Sigmoid colon (tissue), 7 donors: Measurements from ENCODE around the gene MAPT. TPM values are rescaled to one million over a fixed set of nuclear protein-coding genes. Genes with fewer than 3 reads are reported as not detected.
"Not testable (repeated sequence)": the region's sequence is repeated elsewhere in the genome, so short reads cannot be mapped to it uniquely, and the experiment has no call there.

ENCODE experiments used
- DNase-seq: peaks from one replicate; pipeline ENCODE4 v3.0.0-alpha.2; 2019
- H3K27ac ChIP-seq, 4 donors: fragments of 200-600 bp; sonication (generic); one replicate each; pipeline ENCODE4 v1.5.1; 2016 to 2019; ENCODE audit warnings: mild to moderate bottlenecking in 1 of 4
- H3K27me3 ChIP-seq, 3 donors: fragments of 200-600 bp; sonication (generic); one replicate each; pipeline ENCODE4 v1.5.1; 2019; ENCODE audit warnings: mild to moderate bottlenecking in 1 of 3
- H3K36me3 ChIP-seq, 4 donors: fragments of 200-600 bp; sonication (generic); one replicate each; pipeline ENCODE4 v1.5.1; 2016 to 2019
- H3K4me1 ChIP-seq, 4 donors: fragments of 200-600 bp; sonication (generic); one replicate each; pipeline ENCODE4 v1.5.1; 2017 to 2019
- H3K4me3 ChIP-seq, 4 donors: fragments of 200-600 bp; sonication (generic); one replicate each; pipeline ENCODE4 v1.5.1; 2017 to 2019; ENCODE audit warnings: mild to moderate bottlenecking in 2 of 4, moderate library complexity in 1 of 4
- H3K9me3 ChIP-seq, 4 donors: fragments of 200-600 bp in 3 of 4; sonication (generic) in 3 of 4; one replicate each; pipeline versions ENCODE4 v1.5.1 to v1.6.1; 2013 to 2019
- EP300 ChIP-seq, 4 donors: sonication (generic); formaldehyde crosslinking; IDR thresholded peaks; one replicate each; pipeline ENCODE4 v1.6.1; 2017; ENCODE audit warnings: antibody characterized with exemption in 4 of 4
- POLR2A ChIP-seq, 2 donors: fragments of 450-650 bp; IDR thresholded peaks; one replicate each; pipeline ENCODE4 v1.6.1; 2016; ENCODE audit warnings: antibody characterized with exemption in 2 of 2, mild to moderate bottlenecking in 2 of 2, moderate library complexity in 2 of 2
- POLR2AphosphoS5 ChIP-seq, 4 donors: sonication (generic); formaldehyde crosslinking; IDR thresholded peaks; one replicate each; pipeline ENCODE4 v1.6.1; 2017; ENCODE audit warnings: antibody characterized with exemption in 4 of 4
- WGBS, 2 donors: extraction: QIAGEN DNeasy Blood & Tissue Kit; methylation state at CpG; one replicate each; pipeline ENCODE4 v1.1.7; 2013; 5-methylcytosine and 5-hydroxymethylcytosine counted together
- intact Hi-C: fragments of 100-400 bp; cut with DNase I; formaldehyde crosslinking; loops from one replicate; pipeline ENCODE4 v1.15.1; 2023
- polyA plus RNA-seq, 3 donors: library from polyadenylated mRNA; stranded (reverse); fragments of 200-250 nt; gene quantifications; one replicate each; pipeline ENCODE4 v1.2.3, GENCODE V29; 2013
- total RNA-seq, 4 donors: library from RNA; depleted of rRNA; stranded (reverse); fragments of >200 nt; gene quantifications; one replicate each; pipeline ENCODE4 v1.1.0, GENCODE V29; 2016
- TF ChIP-seq, protein P1 (sequence below), 4 experiments: fragments of 450-650 bp in 3 of 4; fragments of 200-600 bp in 1 of 4; IDR thresholded peaks; one replicate each; pipeline ENCODE4 v1.5.1; 2016 to 2019; ENCODE audit warnings: antibody characterized with exemption in 4 of 4, mild to moderate bottlenecking in 3 of 4, moderate library complexity in 2 of 4
- donor health status: healthy with polysubstance abuse.
- donor health status: Bipolar disorder and iron deficiency.
- donor health status: healthy.

MAPT gene
- total and polyA plus RNA-seq, 7 donors: 0.60 to 20.5 (median 10.9) TPM; not detected in 1

- TF ChIP-seq POLR2A (IDR thresholded peaks at IDR 0.05) (no peak), EP300 (IDR thresholded peaks at IDR 0.05) (no peak), POLR2AphosphoS5 (IDR thresholded peaks at IDR 0.05) (no peak)
- TF ChIP-seq, protein P1, sequence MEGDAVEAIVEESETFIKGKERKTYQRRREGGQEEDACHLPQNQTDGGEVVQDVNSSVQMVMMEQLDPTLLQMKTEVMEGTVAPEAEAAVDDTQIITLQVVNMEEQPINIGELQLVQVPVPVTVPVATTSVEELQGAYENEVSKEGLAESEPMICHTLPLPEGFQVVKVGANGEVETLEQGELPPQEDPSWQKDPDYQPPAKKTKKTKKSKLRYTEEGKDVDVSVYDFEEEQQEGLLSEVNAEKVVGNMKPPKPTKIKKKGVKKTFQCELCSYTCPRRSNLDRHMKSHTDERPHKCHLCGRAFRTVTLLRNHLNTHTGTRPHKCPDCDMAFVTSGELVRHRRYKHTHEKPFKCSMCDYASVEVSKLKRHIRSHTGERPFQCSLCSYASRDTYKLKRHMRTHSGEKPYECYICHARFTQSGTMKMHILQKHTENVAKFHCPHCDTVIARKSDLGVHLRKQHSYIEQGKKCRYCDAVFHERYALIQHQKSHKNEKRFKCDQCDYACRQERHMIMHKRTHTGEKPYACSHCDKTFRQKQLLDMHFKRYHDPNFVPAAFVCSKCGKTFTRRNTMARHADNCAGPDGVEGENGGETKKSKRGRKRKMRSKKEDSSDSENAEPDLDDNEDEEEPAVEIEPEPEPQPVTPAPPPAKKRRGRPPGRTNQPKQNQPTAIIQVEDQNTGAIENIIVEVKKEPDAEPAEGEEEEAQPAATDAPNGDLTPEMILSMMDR (IDR thresholded peaks at IDR 0.05): no peak
- Histone ChIP-seq H3K4me3 (no peak overlapping the region), H3K27ac (no peak overlapping the region), H3K4me1 (no peaks in the 10 kb centered on the region), H3K27me3 (no peaks in the 10 kb centered on the region), H3K9me3 (peaks cover 0 to 3% (median 0%) of the 10 kb centered on the region in 4 donors), H3K36me3 (no peaks in the 10 kb centered on the region)
- no peak for DNase-seq
- intact Hi-C loops: no loop called here
- 82 to 87% methylated on average over 3 of the region's 3 CpGs for WGBS, 2 donors
Observed at GRCh38 chr17:45910667-45911066, 16.3 kb downstream of the MAPT start.

DNA sequence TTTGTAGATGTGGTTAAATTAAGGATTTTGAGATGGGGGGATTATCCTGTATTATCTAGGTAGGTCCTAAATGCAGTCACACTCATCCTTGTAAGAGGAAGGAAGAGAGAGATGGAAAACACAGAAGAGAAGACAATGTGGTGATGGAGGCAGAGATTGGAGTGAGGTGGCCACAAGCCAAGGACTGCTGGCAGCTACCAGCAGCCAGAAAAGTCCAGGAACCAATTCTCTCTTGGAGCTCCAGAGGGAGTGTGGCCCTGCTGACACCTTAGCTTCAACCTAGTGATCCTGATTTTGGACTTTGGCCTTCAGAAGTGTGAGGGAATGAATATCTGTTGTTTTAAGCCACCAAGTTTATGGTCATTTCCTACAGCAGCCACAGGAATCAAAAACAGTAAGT lies 18.0 kb downstream of the MAPT start:
- Histone ChIP-seq H3K9me3 (peaks cover 0 to 3% (median 0%) of the 10 kb centered on the region in 4 donors), H3K4me3 (no peak overlapping the region), H3K4me1 (no peaks in the 10 kb centered on the region), H3K27me3 (no peaks in the 10 kb centered on the region), H3K27ac (no peak overlapping the region), H3K36me3 (no peaks in the 10 kb centered on the region)
- intact Hi-C loops: no loop called here
- no peak for DNase-seq
- TF ChIP-seq EP300 (IDR thresholded peaks at IDR 0.05) (no peak), POLR2A (IDR thresholded peaks at IDR 0.05) (no peak), POLR2AphosphoS5 (IDR thresholded peaks at IDR 0.05) (no peak)
- TF ChIP-seq, protein P1 (IDR thresholded peaks at IDR 0.05): no peak

DNA sequence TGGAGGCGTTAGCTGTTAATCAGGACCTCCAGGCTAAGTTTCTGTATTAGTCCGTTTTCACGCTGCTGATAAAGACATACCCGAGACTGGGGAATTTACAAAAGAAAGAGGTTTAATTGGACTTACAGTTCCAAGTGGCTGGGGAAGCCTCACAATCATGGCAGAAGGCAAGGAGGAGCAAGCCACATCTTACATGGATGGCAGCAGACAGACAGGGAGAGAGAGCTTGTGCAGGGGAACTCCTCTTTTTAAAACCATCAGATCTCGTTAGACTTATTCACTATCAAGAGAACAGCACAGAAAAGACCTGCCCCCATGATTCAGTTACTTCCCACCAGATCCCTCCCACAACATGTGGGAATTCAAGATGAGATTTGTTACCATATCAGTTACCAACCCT lies 18.7 kb downstream of the MAPT start:
- H3K9me3 ChIP-seq, H3K4me1 ChIP-seq, H3K4me3 ChIP-seq, H3K27me3 ChIP-seq, H3K36me3 ChIP-seq, intact Hi-C loops, DNase-seq, H3K27ac ChIP-seq: not testable (repeated sequence)
- WGBS, 2 donors: 83 to 90% methylated on average over 5 of the region's 5 CpGs

DNA sequence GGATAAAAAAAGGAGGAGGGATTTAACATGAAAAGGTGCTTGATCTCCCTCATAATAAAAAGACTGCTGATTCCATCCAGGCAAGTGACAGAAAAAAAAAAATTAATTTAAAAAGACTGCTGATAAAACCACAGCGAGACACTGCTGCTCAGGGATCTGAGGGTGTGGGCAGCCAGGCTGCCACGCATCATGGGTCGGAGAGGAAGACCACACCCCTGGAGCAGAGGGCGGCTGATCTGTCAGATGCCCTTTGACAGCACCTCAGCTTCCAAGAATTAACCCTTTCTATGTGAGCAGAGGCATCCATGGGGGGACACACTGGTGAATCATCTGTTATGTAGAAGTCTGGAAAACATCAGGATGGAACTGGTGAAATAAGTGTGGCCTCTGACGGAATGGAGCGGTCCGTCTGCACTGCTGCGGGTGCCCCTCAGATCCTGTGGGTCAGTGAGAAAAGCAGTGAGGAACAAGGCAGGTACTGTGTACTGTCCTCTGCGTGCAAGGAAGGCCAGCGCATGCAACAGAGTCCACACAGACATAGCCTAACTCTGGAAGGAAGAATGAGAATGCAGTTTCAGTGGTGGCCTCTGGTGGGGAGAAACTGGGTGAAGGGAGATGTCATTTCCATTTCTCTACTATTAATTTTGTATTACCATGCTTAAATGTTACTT lies 19.8 kb downstream of the MAPT start:
- no peaks in the 10 kb centered on the region for H3K4me1 ChIP-seq
- peaks cover 0 to 3% (median 0%) of the 10 kb centered on the region in 4 donors for H3K9me3 ChIP-seq
- TF ChIP-seq EP300 (IDR thresholded peaks at IDR 0.05): no peak
- TF ChIP-seq POLR2A (IDR thresholded peaks at IDR 0.05): no peak
- no peak for TF ChIP-seq POLR2AphosphoS5 (IDR thresholded peaks at IDR 0.05)
- TF ChIP-seq, protein P1 (IDR thresholded peaks at IDR 0.05): no peak
- no peak for DNase-seq
- WGBS, 2 donors: 57 to 62% methylated on average over 10 of the region's 10 CpGs
- H3K27me3 ChIP-seq: no peaks in the 10 kb centered on the region
- no peak overlapping the region for H3K27ac ChIP-seq
- no peaks in the 10 kb centered on the region for H3K36me3 ChIP-seq
- no peak overlapping the region for H3K4me3 ChIP-seq
- intact Hi-C loops: no loop called here

DNA sequence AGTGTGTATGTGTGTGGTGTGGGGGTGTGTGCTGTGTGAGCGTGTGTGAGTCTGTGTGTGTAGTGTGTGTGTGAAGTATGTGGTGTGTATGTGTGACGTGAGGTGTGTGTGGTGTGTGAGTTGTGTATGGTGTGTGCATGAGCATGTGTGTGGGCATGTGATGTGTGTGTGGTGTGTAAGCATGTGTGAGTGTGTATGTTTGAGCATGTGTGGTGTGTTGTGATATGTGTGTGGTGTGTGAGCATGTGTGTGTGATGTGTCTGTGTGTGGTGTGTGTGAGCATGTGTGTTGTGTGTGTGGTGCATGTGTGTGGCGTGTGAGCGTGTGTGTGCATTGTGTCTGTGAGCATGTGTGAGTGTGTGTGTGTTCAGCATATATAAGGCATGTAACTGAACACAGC lies 20.9 kb downstream of the MAPT start:
- no peak overlapping the region for H3K4me3 ChIP-seq
- peaks cover 0 to 3% (median 0%) of the 10 kb centered on the region in 4 donors for H3K9me3 ChIP-seq
- H3K36me3 ChIP-seq: no peaks in the 10 kb centered on the region
- WGBS, 2 donors: 88 to 91% methylated on average over 4 of the region's 4 CpGs
- H3K27ac ChIP-seq: no peak overlapping the region
- DNase-seq: peak; percentile 18
- H3K27me3 ChIP-seq: no peaks in the 10 kb centered on the region
- no peak for TF ChIP-seq POLR2AphosphoS5 (IDR thresholded peaks at IDR 0.05)
- no peak for TF ChIP-seq EP300 (IDR thresholded peaks at IDR 0.05)
- no peak for TF ChIP-seq POLR2A (IDR thresholded peaks at IDR 0.05)
- TF ChIP-seq, protein P1 (IDR thresholded peaks at IDR 0.05): no peak
- intact Hi-C loops: no loop called here
- no peaks in the 10 kb centered on the region for H3K4me1 ChIP-seq
